ENCODE data around the gene CLDN7. TPM values are rescaled to one million over a fixed set of nuclear protein-coding genes. Genes with fewer than 3 reads are reported as not detected.

Gene CLDN7
- 0.94 TPM for total RNA-seq
- long read RNA-seq, partial matches to known transcripts, result 0 of 1 reads
- long read RNA-seq, other reads (novel, unspliced or antisense), result 0 of 1 reads

GRCh38 chr17:7262192-7262934 lies at the start of gene CLDN7:
CLDN7 (minus strand) TSS chr17:7262478; CDS start chr17:7262043, 435 bp downstream.
- intact Hi-C loops (cut with DNase I), result no loop called here
- ATAC-seq (ENCODE audit: poor library complexity) (no peak), DNase-seq (peak; percentile 39)

GRCh38 chr17:7311110-7311705 lies 48.9 kb upstream of the CLDN7 start:
- no peak for DNase-seq
- intact Hi-C loops (cut with DNase I), result loop anchor here (5.0 kb wide), 1 partner anchor 246 kb away; the partner anchor contains the start of gene TNFSF13
- no peak for ATAC-seq (ENCODE audit: poor library complexity)

GRCh38 chr17:7309628-7310027 lies 47.4 kb upstream of the CLDN7 start:
- no peak for DNase-seq
- no peak for ATAC-seq (ENCODE audit: poor library complexity)
- intact Hi-C loops (cut with DNase I), result loop anchor here (5.0 kb wide), 1 partner anchor 248 kb away; the partner anchor contains the start of gene TNFSF13

- intact Hi-C loops (cut with DNase I), result no loop called here
- peak; percentile 23 for ATAC-seq (ENCODE audit: poor library complexity)
- DNase-seq, result peak; percentile 70
These were observed 46.6 kb upstream of the CLDN7 start for GRCh38 chr17:7308625-7309433.

- ATAC-seq (ENCODE audit: poor library complexity) (peak; percentile 31), DNase-seq (peak; percentile 65)
- intact Hi-C loops (cut with DNase I), result no loop called here
These were observed 45.7 kb upstream of the CLDN7 start for GRCh38 chr17:7307686-7308624.

GRCh38 chr17:7306911-7307685 lies 44.8 kb upstream of the CLDN7 start, which contains the start of gene EIF5A:
EIF5A (plus strand) TSS chr17:7307628; CDS start chr17:7309636, 2,008 bp downstream.
- peak; percentile 93 for ATAC-seq (ENCODE audit: poor library complexity)
- intact Hi-C loops (cut with DNase I), result no loop called here
- peak; percentile 100 for DNase-seq

GRCh38 chr17:7304179-7304578 lies 41.9 kb upstream of the CLDN7 start:
- ATAC-seq (ENCODE audit: poor library complexity), result no peak
- DNase-seq, result no peak
- intact Hi-C loops (cut with DNase I), result no loop called here

GRCh38 chr17:7296189-7296861 lies 34.0 kb upstream of the CLDN7 start:
- intact Hi-C loops (cut with DNase I), result loop anchor here (1.0 kb wide), 1 partner anchor 15 kb away; the partner anchor contains the start of gene SLC2A4
- peak; percentile 89 for DNase-seq
- ATAC-seq (ENCODE audit: poor library complexity), result peak; percentile 88

- intact Hi-C loops (cut with DNase I), result loop anchor here (1.0 kb wide), 1 partner anchor 14 kb away; the partner anchor contains the start of gene SLC2A4
- ATAC-seq (ENCODE audit: poor library complexity) (peak; percentile 2), DNase-seq (no peak)
These were observed 33.2 kb upstream of the CLDN7 start for GRCh38 chr17:7295230-7296180.

- peak; percentile 18 for ATAC-seq (ENCODE audit: poor library complexity)
- intact Hi-C loops (cut with DNase I), result no loop called here
- peak; percentile 78 for DNase-seq
These were observed 32.4 kb upstream of the CLDN7 start, which contains the start of gene YBX2 for GRCh38 chr17:7294614-7295153. YBX2 (minus strand) TSS chr17:7294639; CDS start chr17:7294500, 139 bp downstream.

- no peak for ATAC-seq (ENCODE audit: poor library complexity)
- peak; percentile 47 for DNase-seq
- intact Hi-C loops (cut with DNase I), result no loop called here
These were observed 31.7 kb upstream of the CLDN7 start for GRCh38 chr17:7293816-7294613.

- intact Hi-C loops (cut with DNase I), result no loop called here
- DNase-seq, result no peak
- ATAC-seq (ENCODE audit: poor library complexity), result no peak
These were observed 30.9 kb upstream of the CLDN7 start for GRCh38 chr17:7293159-7293558.

- intact Hi-C loops (cut with DNase I), result no loop called here
- ATAC-seq (ENCODE audit: poor library complexity), result no peak
- DNase-seq, result peak; percentile 57
These were observed 30.5 kb upstream of the CLDN7 start for GRCh38 chr17:7292729-7293128.

GRCh38 chr17:7292194-7292593 lies 29.9 kb upstream of the CLDN7 start:
- no peak for DNase-seq

More at GRCh38 chr17:7292194-7292593, 29.9 kb upstream of the CLDN7 start:
- ATAC-seq (ENCODE audit: poor library complexity), result no peak
- intact Hi-C loops (cut with DNase I), result no loop called here

Data from Right ventricle myocardium superior (tissue), 1 donor.